ENCODE results near the gene C1orf167.
A peak's percentile ranks its signal among the peaks of the same experiment; 100 is the strongest.

Gene C1orf167

GRCh38 chr1:11730429-11730891 lies 31.5 kb upstream of the C1orf167 start:
- no peak overlapping the region for H3K4me3 ChIP-seq (ENCODE audit: low read depth, low read length)
- DNase-seq (ENCODE audit: low read depth), result peak; percentile 96
- TF ChIP-seq MAX (IDR thresholded peaks at IDR 0.05; ENCODE audit: low read depth, low read length), result no peak; the same call in 1 of the 2 replicates
- TF ChIP-seq CTCF (IDR thresholded peaks at IDR 0.05; ENCODE audit: low read depth, low read length), result no peak
- TF ChIP-seq MYC (IDR thresholded peaks at IDR 0.05; ENCODE audit: low read depth, low read length), result peak; percentile 62; the same call in 1 of the 2 replicates

- H3K4me3 ChIP-seq (ENCODE audit: low read depth, low read length), result no peak overlapping the region
- no peak for TF ChIP-seq CTCF (IDR thresholded peaks at IDR 0.05; ENCODE audit: low read depth, low read length)
- no peak for DNase-seq (ENCODE audit: low read depth)
These were observed 30.2 kb upstream of the C1orf167 start for GRCh38 chr1:11731691-11732283.

- DNase-seq (ENCODE audit: low read depth), result no peak
- H3K4me3 ChIP-seq (ENCODE audit: low read depth, low read length), result no peak overlapping the region
- TF ChIP-seq MYC (IDR thresholded peaks at IDR 0.05; ENCODE audit: low read depth, low read length), result no peak
- no peak for TF ChIP-seq MAX (IDR thresholded peaks at IDR 0.05; ENCODE audit: low read depth, low read length)
- TF ChIP-seq POLR2A (IDR thresholded peaks at IDR 0.05; ENCODE audit: extremely low read depth, insufficient read length), result no peak
- TF ChIP-seq CTCF (IDR thresholded peaks at IDR 0.05; ENCODE audit: low read depth, low read length), result no peak
These were observed 28.7 kb upstream of the C1orf167 start for GRCh38 chr1:11733306-11733705.

GRCh38 chr1:11735531-11735853 lies 26.5 kb upstream of the C1orf167 start:
- no peak for DNase-seq (ENCODE audit: low read depth)
- TF ChIP-seq MAX (IDR thresholded peaks at IDR 0.05; ENCODE audit: low read depth, low read length) (no peak), POLR2A (IDR thresholded peaks at IDR 0.05; ENCODE audit: extremely low read depth, insufficient read length) (no peak), MYC (IDR thresholded peaks at IDR 0.05; ENCODE audit: low read depth, low read length) (no peak), CTCF (IDR thresholded peaks at IDR 0.05; ENCODE audit: low read depth, low read length) (no peak)
- peak overlapping the region; percentile 67 for H3K4me3 ChIP-seq (ENCODE audit: low read depth, low read length)

GRCh38 chr1:11735854-11736745 lies 25.9 kb upstream of the C1orf167 start, which contains the start of gene AGTRAP:
Gene AGTRAP, plus strand, starts transcription at chr1:11736136. Its CDS starts 73 bp downstream, at chr1:11736209.
- H3K4me3 ChIP-seq (ENCODE audit: low read depth, low read length), result peak within 1 kb of the TSS; percentile 67
- TF ChIP-seq POLR2A (IDR thresholded peaks at IDR 0.05; ENCODE audit: extremely low read depth, insufficient read length) (peak; percentile 34), MAX (IDR thresholded peaks at IDR 0.05; ENCODE audit: low read depth, low read length) (peak; percentile 97), MYC (IDR thresholded peaks at IDR 0.05; ENCODE audit: low read depth, low read length) (peak; percentile 50; the same call in 1 of the 2 replicates), CTCF (IDR thresholded peaks at IDR 0.05; ENCODE audit: low read depth, low read length) (no peak)
- DNase-seq (ENCODE audit: low read depth), result peak; percentile 96

Data from NB4 (cell line).